Retinal pigment epithelial cell (primary cell): Measurements from ENCODE around the gene LRRK1.

Experiments used
- DNase-seq: peaks from one replicate; pipeline ENCODE4 v3.0.0-alpha.2; 2010; ENCODE audit warnings: low read depth
- H3K4me3 ChIP-seq: 2 replicates; pipeline ENCODE4 v1.5.1; 2011; ENCODE audit warnings: mild to moderate bottlenecking, low read length, control low read depth, moderate library complexity
- CTCF ChIP-seq: conservative IDR thresholded peaks from 2 replicates; pipeline ENCODE4 v1.5.1; 2011; ENCODE audit warnings: low read depth, low read length, control low read depth, inconsistent platforms

Gene LRRK1

GRCh38 chr15:101118615-101119014 is 199.5 kb downstream of the LRRK1 start:
- no peak for DNase-seq
- no peak overlapping the region for H3K4me3 ChIP-seq
- no peak for TF ChIP-seq CTCF

- no peak for DNase-seq
- H3K4me3 ChIP-seq, result no peak overlapping the region
- no peak for TF ChIP-seq CTCF
Observed at GRCh38 chr15:101119181-101119580, 200.0 kb downstream of the LRRK1 start.
